ENCODE measurements around the gene TBL1X.

Gene TBL1X

GRCh38 chrX:9635803-9636202 lies 170.9 kb downstream of the TBL1X start:
- DNase-seq = no peak

GRCh38 chrX:9638871-9639270 lies 174.0 kb downstream of the TBL1X start:
- DNase-seq = no peak

GRCh38 chrX:9642270-9642995 lies 177.6 kb downstream of the TBL1X start:
- peak in 1 of 2 experiments; percentile 4 for DNase-seq

DNA sequence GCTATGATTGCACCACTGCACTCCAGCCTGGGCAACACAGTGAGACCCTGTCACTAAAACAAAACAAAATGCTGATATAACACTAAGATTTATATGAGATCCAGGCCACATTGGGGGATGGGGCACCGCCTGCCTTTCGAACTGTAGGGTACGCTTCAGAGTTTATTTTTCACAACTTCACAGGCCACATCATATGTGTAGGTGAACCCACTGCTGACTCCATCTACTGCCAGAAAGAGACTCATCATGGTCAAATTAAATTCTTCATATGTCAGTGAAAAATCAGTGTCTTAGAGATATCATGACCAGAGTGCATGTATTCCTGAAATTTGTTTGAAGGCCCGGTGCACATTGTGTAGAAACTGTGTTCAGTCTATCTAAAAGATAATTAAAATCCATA lies 178.9 kb downstream of the TBL1X start:
- DNase-seq = no peak

GRCh38 chrX:9644335-9644734 lies 179.5 kb downstream of the TBL1X start:
- peak in 1 of 2 experiments; percentile 18 for DNase-seq

- DNase-seq = no peak
Measured at GRCh38 chrX:9646471-9647224, 181.8 kb downstream of the TBL1X start.

DNA sequence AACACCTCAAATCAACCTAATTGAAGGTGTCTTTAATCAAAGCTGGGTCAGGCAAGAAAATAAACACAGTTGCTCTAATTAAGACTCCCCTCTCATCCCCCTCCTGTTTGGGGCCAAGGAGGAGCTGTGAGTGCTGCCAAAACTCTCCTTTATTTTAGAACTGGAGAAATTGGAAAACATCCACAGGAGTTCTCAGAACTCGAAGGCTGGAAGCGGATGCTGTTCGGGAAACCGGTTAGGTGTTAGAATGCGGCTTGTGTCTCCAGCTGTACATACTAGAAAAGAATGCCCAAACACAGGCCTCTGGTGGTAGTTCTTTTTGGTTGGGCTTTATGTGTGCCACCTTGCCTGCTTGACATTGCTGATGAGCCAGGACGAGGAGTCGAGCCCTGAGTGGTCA lies 182.6 kb downstream of the TBL1X start:
- DNase-seq = no peak

DNA sequence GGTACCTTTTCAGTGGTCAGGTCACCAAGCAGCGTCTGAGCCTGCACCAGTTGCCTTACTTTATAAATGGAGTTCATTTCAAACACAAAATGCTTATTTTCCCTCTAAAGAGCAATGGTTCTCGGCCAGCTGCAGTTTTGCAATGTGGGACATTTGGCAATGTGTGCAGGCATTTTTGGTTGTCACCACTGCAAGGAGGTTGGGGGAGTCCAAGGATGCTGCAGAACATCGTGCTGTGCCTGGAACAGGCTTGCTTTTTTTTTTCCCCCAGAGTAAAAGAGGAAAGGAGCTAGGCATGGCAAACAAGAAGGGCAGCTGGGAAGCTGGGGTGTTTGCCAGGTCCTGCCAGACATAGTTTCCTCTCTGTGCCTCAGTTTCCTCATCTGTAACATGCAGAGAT lies 185.2 kb downstream of the TBL1X start:
- no peak for DNase-seq

DNA sequence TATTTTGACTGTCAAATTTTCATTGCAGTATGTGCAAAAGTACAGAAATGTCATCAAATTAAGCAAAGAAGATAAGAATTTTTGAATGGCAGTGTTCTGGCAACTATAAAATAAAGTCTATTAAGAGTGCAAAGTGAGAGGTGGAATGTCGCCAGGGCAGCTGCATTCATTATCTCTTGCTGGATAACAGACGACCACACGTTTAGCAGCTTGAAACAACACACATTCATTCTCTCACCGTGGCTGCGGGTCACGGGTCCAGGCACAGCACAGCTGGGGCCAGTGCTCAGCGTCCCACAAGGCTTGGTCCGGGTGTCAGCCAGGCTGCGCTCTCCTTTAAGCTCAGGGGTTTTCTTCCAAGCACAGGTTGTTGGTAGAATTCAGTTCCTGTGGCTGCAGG lies 186.9 kb downstream of the TBL1X start:
- DNase-seq = no peak

- DNase-seq = no peak
Measured at GRCh38 chrX:9654929-9655328, 190.1 kb downstream of the TBL1X start.

DNA sequence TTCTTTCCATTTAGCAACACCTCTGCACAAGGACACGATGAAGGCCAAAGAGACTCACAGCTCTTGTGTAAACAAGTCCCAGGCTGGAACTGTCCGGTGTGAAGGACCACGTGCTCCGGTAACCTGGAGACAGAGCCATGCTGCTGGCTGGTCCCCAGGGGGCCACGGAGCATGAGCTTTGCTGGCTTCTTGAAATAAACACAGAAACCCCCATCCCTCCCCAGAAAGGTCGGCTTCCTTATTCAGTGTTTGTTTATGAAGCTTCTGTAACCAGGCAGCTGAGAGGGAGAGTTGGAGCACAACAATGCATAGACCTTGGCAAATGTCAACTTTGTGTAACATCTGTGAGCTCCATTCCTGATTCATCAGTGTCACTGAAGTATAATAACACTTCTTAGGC lies 191.4 kb downstream of the TBL1X start:
- no peak for DNase-seq

GRCh38 chrX:9656871-9657270 lies 192.0 kb downstream of the TBL1X start:
- no peak for DNase-seq

DNA sequence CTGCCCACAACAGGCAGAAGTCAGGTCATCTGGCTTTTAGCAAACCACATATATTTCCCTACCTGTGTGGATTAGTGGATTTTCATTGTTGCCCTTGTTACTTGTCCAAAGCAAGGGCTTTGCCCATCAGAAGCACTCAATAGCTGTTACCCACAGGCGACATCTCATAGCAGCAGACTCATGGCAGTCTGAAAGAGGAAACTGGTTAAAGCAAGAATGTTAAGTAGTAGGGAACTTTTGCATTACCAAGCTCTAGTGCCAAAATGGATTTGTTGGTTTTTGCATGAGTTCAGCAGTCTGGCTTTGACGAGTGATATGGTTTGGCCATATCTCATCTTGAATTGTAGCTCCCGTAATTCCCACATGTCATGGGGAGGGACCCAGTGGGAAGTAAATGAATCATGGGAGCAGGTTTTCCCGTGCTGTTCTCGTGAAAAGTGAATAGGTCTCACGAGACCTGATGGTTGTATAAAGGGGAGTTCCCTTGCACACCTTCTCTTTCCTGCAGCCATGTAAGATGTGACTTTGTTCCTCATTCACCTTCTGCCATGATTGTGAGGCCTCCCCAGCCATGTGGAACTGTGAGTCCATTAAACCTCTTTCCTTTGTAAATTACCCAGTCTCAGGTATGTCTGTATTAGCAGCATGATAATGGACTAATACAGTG lies 192.9 kb downstream of the TBL1X start:
- no peak for DNase-seq

DNA sequence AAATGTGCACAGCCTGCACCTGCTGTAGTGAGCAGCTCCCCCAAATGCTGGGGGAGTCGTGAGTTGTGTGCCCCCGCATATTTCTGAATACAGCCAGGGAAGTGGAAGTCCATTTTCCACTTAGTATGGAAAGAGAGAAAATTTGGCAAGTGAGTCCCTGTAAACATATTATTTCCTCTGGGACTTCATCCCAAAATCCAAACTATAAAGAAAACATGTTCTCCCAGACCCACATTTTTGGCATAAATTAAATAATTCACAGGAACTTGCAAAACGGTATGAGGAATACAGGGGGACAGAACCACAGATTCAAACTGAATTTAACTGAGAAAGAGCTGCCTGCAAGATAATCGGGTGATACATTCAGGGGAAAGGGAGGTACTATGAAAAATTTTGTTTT lies 193.6 kb downstream of the TBL1X start:
- no peak for DNase-seq

- DNase-seq = no peak
Measured at GRCh38 chrX:9659571-9660195, 194.8 kb downstream of the TBL1X start.

GRCh38 chrX:9662148-9662547 lies 197.3 kb downstream of the TBL1X start:
- no peak for DNase-seq

- DNase-seq = no peak
Measured at GRCh38 chrX:9663216-9663615, 198.4 kb downstream of the TBL1X start.

DNA sequence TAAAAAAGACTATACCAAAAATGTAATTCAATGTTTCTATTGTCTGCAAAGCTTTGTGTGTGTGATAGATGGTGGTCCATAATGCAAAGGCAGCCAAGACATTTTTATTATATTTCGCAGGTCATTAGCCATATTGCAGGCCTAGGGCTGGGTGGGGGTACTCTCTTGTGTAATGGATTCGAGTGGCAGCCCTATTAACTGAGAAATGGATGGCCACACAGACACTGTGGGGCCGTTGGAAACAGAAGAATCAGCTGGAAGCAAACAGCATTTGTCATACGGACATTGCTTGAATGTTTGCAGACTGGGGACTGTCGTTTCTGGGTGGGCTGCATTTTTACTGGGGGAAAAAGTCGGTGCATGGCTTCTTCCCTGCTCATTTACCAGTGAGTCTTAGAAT lies 199.4 kb downstream of the TBL1X start:
- DNase-seq = no peak

DNA sequence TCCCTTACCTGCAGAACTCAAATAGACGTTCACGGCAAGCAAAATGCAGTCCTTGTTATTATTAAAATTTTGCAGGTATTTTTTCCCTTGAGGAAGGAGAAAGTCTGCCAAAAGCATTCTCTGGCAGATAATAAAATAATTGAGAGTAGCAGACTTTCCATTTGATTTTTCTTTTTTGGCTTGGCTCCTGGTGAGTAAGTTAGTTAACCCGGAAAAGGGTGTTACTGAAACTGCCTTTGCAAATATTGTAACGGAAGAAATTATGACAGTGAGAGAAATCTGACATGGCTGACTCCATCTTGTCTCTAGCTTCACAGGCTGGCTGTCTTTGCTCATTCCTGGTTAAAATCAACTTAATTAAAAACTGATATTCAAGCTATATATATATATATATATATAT lies 200.3 kb downstream of the TBL1X start:
- DNase-seq = no peak

GRCh38 chrX:9668537-9668936 lies 203.7 kb downstream of the TBL1X start:
- no peak for DNase-seq

DNA sequence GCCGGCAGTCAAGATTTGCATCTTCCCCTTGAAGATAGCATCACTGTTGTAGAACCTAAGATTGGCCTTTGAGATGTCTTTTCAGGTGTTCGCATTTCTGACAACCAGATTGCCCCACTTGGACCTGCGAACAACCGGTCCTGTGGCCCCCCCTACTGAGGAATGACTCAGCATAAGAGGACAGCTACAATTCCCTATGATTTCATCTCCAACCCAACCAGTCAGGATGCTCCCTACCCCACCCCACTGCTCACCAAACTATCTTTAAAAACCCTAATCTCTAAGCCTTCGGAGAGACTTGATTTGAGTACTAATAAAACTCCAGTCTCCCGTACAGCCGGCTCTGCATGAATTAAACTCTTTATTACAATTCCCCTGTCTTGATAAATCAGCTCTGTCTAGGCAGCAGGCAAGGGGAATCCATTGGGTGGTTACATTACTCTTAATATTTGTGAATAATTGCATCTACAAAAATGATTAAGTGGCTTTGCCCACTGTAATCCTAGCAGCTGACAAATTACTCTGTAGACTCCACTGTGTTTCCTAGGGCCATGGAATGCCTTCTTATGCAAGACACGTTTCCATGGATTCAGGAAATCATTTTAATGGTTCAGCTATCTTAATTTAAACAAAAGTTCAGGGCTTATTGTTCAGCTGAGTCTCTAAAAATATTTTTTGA lies 205.4 kb downstream of the TBL1X start:
- no peak for DNase-seq

DNA sequence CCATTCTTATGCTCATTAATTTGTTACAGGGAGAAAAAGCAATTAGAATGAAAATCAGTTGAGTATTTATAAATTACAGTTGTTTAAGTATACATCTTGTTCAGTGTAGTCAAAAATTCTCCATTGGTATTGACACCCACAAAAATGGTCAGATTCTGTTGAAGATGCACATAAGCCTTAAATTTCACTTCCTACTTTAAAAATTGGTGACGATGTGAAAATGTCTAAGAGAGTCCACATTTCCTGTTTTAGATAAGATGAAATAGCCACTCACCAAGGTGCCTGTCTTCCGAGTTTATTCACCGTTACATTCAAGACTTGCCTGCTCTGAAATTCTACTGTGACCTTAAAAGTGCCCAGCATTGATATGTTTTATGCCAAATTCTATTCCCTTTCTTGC lies 207.1 kb downstream of the TBL1X start:
- no peak for DNase-seq

- no peak for DNase-seq
Measured at GRCh38 chrX:9676306-9676705, 211.4 kb downstream of the TBL1X start.
